BLaER1 (cell line): Measurements from ENCODE around the gene RADIL.

Source experiments
- H3K27ac ChIP-seq: shearing (Covaris generic); formaldehyde crosslinking; 2 replicates; pipeline ENCODE4 v1.8.1; 2022
- H3K27me3 ChIP-seq: shearing (Covaris generic); formaldehyde crosslinking; 2 replicates; pipeline ENCODE4 v1.8.1; 2022
- H3K36me3 ChIP-seq: shearing (Covaris generic); formaldehyde crosslinking; 2 replicates; pipeline ENCODE4 v1.8.1; 2022
- H3K4me1 ChIP-seq: shearing (Covaris generic); formaldehyde crosslinking; 2 replicates; pipeline ENCODE4 v1.8.1; 2022
- H3K4me2 ChIP-seq: shearing (Covaris generic); formaldehyde crosslinking; 2 replicates; pipeline ENCODE4 v1.8.1; 2022
- H3K4me3 ChIP-seq: shearing (Covaris generic); formaldehyde crosslinking; 2 replicates; pipeline ENCODE4 v1.8.1; 2022
- H3K9ac ChIP-seq: shearing (Covaris generic); formaldehyde crosslinking; 2 replicates; pipeline ENCODE4 v1.8.1; 2022
- H3K9me3 ChIP-seq: shearing (Covaris generic); formaldehyde crosslinking; 2 replicates; pipeline ENCODE4 v1.8.1; 2022
- H4K20me1 ChIP-seq: shearing (Covaris generic); formaldehyde crosslinking; 2 replicates; pipeline ENCODE4 v1.8.1; 2022
- Cebpa-rat ChIP-seq: shearing (Covaris generic); IDR thresholded peaks from 2 replicates; pipeline ENCODE4 v1.8.1; 2022

Gene RADIL

GRCh38 chr7:4771737-4772136 is 111.8 kb downstream of the RADIL start:
- no peaks in the 10 kb centered on the region for H3K9me3 ChIP-seq
- H3K27ac ChIP-seq: no peak overlapping the region
- peaks cover 37% of the 10 kb centered on the region for H3K36me3 ChIP-seq
- no peak overlapping the region for H3K4me2 ChIP-seq
- H3K4me1 ChIP-seq: peaks cover 24% of the 10 kb centered on the region
- no peak for TF ChIP-seq Cebpa-rat
- H4K20me1 ChIP-seq: peaks cover 48% of the 10 kb centered on the region
- no peaks in the 10 kb centered on the region for H3K27me3 ChIP-seq
- H3K4me3 ChIP-seq: no peak overlapping the region
- no peak overlapping the region for H3K9ac ChIP-seq

GRCh38 chr7:4770886-4771285 is 112.6 kb downstream of the RADIL start:
- no peak for TF ChIP-seq Cebpa-rat
- Histone ChIP-seq H3K27ac (no peak overlapping the region), H3K36me3 (peaks cover 44% of the 10 kb centered on the region), H4K20me1 (peaks cover 48% of the 10 kb centered on the region), H3K9me3 (no peaks in the 10 kb centered on the region), H3K27me3 (no peaks in the 10 kb centered on the region), H3K4me1 (peaks cover 16% of the 10 kb centered on the region), H3K9ac (no peak overlapping the region), H3K4me2 (no peak overlapping the region), H3K4me3 (no peak overlapping the region)

DNA sequence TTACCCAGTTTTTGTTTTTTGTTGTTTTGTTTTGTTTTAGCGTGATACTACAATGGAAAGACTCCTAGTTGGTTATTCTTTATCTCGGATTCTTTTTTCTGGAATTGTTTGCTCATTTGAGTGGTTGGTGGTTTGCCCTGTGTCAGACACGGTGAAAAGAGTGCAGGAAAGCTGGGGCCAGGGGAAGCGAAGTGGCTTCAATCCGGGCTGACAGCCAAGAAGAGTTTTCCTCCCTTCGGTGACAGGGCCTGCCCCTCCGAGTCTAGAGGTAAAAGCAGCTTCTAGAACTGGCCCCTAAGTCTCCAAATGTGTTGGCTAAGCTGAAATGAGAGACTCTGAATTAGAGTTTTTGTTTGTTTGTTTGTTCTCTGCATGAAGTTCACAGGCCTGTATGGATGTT is 113.8 kb downstream of the RADIL start:
- Histone ChIP-seq H3K4me2 (no peak overlapping the region), H3K4me3 (no peak overlapping the region), H3K9ac (no peak overlapping the region), H3K9me3 (no peaks in the 10 kb centered on the region), H3K36me3 (peaks cover 55% of the 10 kb centered on the region), H3K27ac (no peak overlapping the region), H3K27me3 (no peaks in the 10 kb centered on the region), H3K4me1 (peaks cover 15% of the 10 kb centered on the region), H4K20me1 (peaks cover 58% of the 10 kb centered on the region)
- no peak for TF ChIP-seq Cebpa-rat

- Histone ChIP-seq H3K4me1 (peaks cover 6% of the 10 kb centered on the region; the same call in 1 of the 2 replicates), H3K27me3 (no peaks in the 10 kb centered on the region), H4K20me1 (peaks cover 66% of the 10 kb centered on the region), H3K36me3 (peaks cover 64% of the 10 kb centered on the region), H3K9ac (no peak overlapping the region), H3K27ac (no peak overlapping the region; the same call in 1 of the 2 replicates), H3K4me2 (no peak overlapping the region), H3K9me3 (no peaks in the 10 kb centered on the region), H3K4me3 (no peak overlapping the region)
- no peak for TF ChIP-seq Cebpa-rat
Observed at GRCh38 chr7:4768597-4769569, 114.6 kb downstream of the RADIL start.

DNA sequence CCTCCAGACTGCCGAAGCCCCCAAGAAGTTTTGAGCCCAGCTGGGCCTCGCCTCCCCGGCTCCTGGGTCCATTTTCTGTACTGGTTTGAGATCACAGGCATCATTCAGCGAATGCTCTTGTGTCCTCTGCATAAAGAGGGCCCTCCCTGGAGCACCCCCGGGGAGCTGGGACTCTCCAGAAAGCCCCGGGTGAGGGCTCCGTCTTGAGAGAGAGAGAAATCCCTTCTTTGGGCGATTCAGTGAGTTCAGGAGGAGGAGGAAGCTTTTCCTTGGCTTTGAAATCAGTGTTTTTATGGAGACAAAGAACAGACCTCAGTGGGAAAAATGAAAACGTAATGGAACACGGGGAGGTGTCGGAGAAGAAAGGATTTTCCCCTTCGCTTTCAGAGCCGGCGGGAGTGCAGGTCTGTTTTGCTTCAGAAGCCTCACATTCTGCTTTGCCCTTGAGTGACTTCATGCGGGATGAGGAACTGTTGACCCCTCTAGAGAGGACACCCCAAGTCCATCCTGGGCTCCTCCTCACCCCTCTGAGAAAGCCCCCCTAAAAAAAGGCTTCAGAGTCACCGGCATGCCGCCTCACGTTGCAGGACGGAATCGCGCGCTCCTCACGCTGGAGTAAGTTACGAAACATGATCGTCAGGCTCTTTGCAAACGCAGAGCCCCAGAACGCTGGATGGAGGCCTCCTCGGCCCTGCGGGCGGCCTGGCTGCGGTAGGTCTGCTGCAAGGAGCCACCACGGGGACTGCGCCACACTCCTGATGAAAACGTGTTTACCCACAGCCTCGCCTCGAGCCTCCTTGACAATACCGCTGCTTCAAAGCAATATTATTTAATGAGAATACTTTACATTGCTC is 116.6 kb downstream of the RADIL start:
- no peak overlapping the region for H3K4me2 ChIP-seq
- no peak overlapping the region for H3K27ac ChIP-seq
- H3K9me3 ChIP-seq: no peaks in the 10 kb centered on the region
- H4K20me1 ChIP-seq: peaks cover 86% of the 10 kb centered on the region
- TF ChIP-seq Cebpa-rat: no peak
- no peak overlapping the region for H3K4me3 ChIP-seq
- no peaks in the 10 kb centered on the region for H3K27me3 ChIP-seq
- H3K36me3 ChIP-seq: peaks cover 75% of the 10 kb centered on the region
- H3K4me1 ChIP-seq: 0 out of 2 replicates have a peak, but pooled peaks cover 6% of the 10 kb centered on the region
- H3K9ac ChIP-seq: no peak overlapping the region

DNA sequence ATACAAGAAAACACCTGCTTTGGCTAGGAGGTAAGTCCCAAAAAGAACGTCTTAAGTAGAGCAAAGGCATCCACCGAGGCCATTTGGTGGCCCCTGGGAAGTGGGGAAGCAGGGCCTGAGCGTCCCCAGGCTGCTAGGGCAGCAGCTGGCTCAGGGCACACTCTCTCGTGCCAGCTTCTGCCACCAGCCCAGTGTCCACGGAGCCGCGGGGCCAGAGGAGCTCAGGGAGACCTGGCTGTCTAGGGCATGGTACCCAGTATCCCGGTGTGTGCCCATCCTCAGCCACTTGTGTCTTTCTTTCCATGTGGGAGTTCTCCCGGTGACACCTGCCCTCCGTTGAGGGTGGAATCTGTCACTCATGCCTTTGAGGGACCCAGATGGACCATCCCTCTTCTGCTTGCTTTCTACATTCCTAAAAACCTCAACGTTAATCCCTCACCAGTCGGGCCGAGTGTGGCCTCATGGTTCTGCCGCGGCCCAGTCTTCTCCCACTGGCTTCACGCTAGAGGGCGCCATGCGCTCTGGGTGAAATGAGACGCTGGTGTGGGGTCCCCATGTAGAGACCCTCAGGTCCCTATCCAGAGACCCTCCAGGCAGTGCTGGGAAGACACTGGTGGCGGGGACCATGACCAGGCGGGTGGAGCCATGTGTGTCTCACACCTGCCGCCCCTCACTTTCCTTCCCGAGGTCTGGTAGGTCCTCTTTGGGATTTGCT is 117.6 kb downstream of the RADIL start:
- Histone ChIP-seq H3K4me3 (no peak overlapping the region), H3K9ac (no peak overlapping the region), H3K4me1 (0 out of 2 replicates have a peak, but pooled peaks cover 6% of the 10 kb centered on the region), H3K4me2 (no peak overlapping the region), H4K20me1 (peaks cover 93% of the 10 kb centered on the region), H3K27ac (no peak overlapping the region), H3K9me3 (no peaks in the 10 kb centered on the region), H3K27me3 (no peaks in the 10 kb centered on the region), H3K36me3 (peaks cover 79% of the 10 kb centered on the region)
- no peak for TF ChIP-seq Cebpa-rat

DNA sequence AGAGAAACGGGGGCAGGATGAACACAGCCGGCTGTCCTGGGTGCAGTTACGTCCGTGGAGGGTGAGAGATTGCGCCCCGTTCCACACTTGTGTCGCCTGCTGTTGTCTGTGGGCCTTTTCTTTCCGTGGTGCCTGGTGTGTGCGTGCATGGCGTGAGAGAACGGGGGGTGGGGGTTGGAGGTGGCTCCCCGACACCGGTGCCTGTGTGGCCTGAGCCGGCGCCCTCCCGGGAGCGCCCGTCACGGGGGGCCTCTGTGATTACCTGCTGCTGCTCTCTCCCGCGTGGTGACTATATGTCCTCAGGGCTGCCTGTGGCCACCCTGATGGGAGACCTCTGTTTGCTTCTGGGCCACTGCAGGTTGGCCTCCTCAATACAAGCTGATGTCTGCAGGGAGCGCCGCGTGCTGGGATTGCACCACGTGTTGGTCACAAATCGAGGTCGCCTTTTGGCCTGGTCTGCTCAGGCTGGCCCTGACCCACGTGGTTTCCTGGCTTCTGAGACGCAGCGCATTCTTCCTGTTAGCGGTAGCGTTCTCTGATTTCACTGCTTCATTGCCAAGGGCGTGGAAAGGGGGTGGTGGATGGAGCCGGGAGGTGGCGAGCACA is 119.0 kb downstream of the RADIL start:
- H3K27me3 ChIP-seq: no peaks in the 10 kb centered on the region
- peaks cover 93% of the 10 kb centered on the region for H3K36me3 ChIP-seq
- H3K9ac ChIP-seq: no peak overlapping the region
- TF ChIP-seq Cebpa-rat: no peak
- H4K20me1 ChIP-seq: peaks cover 80% of the 10 kb centered on the region
- no peak overlapping the region for H3K4me3 ChIP-seq
- 0 out of 2 replicates have a peak, but pooled peaks cover 1% of the 10 kb centered on the region for H3K4me1 ChIP-seq
- no peaks in the 10 kb centered on the region for H3K9me3 ChIP-seq
- H3K27ac ChIP-seq: no peak overlapping the region
- no peak overlapping the region for H3K4me2 ChIP-seq

DNA sequence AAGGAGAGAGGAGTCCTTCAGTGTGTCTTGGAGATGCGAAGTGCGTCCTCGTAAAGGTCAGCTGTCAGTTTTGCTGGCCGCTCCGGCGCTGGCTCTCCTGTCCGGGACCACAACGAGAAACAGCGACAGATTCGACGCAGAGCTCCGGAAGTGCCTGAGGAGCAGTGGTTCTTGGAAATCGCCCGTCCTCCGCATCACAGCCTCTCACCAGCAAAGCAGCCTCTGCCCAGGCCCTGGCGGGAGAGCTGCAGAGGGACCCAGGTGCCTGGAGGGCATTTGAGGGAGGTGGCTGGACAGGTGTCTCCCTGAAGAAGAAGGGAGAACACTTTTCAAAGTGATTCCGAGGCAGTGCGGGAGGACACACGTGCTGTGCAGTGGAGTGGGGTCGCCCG is 119.7 kb downstream of the RADIL start:
- no peak for TF ChIP-seq Cebpa-rat
- no peak overlapping the region for H3K4me2 ChIP-seq
- no peaks in the 10 kb centered on the region for H3K4me1 ChIP-seq
- no peak overlapping the region for H3K4me3 ChIP-seq
- H3K9ac ChIP-seq: no peak overlapping the region
- H4K20me1 ChIP-seq: peaks cover 74% of the 10 kb centered on the region
- H3K36me3 ChIP-seq: peaks cover 96% of the 10 kb centered on the region
- H3K27me3 ChIP-seq: no peaks in the 10 kb centered on the region
- H3K27ac ChIP-seq: no peak overlapping the region
- H3K9me3 ChIP-seq: no peaks in the 10 kb centered on the region
